ENCODE measurements around the gene NUDCD2. TPM values are rescaled to one million over a fixed set of nuclear protein-coding genes. Genes with fewer than 3 reads are reported as not detected.
A peak's percentile ranks its signal among the peaks of the same experiment; 100 is the strongest.

The NUDCD2 gene
- total and polyA plus RNA-seq, 9 of the 15 experiments (the other 6 are each of a cell fraction or from before 2014, with no cell fraction given), result 14.6 to 76.9 (median 32.5) TPM

DNA sequence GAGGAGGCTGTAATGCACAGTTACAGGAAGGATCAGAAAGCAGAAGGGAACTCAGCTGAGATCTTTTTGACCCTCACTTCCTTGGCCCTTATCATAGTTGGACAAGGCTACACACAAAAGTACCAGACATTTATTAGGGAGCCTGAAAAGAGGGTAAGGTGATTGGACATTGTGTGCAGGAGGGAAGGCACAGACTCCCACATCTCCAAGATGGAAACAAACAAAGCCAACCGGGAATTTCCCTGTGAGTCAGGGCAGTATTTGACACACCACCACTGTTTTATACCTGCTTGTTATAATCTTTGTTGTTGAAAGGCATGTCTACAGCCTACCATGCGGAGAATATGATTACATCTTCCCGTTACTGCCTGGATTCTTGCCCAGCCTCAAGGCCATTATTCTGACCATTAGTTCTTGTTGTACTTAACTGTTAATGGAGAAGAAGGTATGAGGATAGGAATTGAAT lies 25.5 kb downstream of the NUDCD2 start (continued):
- TF ChIP-seq, protein P1, sequence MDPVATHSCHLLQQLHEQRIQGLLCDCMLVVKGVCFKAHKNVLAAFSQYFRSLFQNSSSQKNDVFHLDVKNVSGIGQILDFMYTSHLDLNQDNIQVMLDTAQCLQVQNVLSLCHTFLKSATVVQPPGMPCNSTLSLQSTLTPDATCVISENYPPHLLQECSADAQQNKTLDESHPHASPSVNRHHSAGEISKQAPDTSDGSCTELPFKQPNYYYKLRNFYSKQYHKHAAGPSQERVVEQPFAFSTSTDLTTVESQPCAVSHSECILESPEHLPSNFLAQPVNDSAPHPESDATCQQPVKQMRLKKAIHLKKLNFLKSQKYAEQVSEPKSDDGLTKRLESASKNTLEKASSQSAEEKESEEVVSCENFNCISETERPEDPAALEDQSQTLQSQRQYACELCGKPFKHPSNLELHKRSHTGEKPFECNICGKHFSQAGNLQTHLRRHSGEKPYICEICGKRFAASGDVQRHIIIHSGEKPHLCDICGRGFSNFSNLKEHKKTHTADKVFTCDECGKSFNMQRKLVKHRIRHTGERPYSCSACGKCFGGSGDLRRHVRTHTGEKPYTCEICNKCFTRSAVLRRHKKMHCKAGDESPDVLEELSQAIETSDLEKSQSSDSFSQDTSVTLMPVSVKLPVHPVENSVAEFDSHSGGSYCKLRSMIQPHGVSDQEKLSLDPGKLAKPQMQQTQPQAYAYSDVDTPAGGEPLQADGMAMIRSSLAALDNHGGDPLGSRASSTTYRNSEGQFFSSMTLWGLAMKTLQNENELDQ (CRISPR knock-in tag; IDR thresholded peaks at IDR 0.05; ENCODE audit: borderline replicate concordance), result no peak
- TF ChIP-seq, protein P2, sequence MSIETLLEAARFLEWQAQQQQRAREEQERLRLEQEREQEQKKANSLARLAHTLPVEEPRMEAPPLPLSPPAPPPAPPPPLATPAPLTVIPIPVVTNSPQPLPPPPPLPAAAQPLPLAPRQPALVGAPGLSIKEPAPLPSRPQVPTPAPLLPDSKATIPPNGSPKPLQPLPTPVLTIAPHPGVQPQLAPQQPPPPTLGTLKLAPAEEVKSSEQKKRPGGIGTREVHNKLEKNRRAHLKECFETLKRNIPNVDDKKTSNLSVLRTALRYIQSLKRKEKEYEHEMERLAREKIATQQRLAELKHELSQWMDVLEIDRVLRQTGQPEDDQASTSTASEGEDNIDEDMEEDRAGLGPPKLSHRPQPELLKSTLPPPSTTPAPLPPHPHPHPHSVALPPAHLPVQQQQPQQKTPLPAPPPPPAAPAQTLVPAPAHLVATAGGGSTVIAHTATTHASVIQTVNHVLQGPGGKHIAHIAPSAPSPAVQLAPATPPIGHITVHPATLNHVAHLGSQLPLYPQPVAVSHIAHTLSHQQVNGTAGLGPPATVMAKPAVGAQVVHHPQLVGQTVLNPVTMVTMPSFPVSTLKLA (conservative IDR thresholded peaks at IDR 0.05), result peak in 1 of 2 experiments; percentile 55; a peak in 2 of 4 replicates
- TF ChIP-seq MXI1 (IDR thresholded peaks at IDR 0.05; ENCODE audit: low read depth, low read length), result no peak
- no peak for TF ChIP-seq SRSF9 (IDR thresholded peaks at IDR 0.05; ENCODE audit: borderline replicate concordance, low read depth, low read length)
- TF ChIP-seq MYBL2 (IDR thresholded peaks at IDR 0.05; ENCODE audit: low read depth), result no peak
- TF ChIP-seq MYBL2 (CRISPR knock-in tag; IDR thresholded peaks at IDR 0.05; ENCODE audit: borderline replicate concordance), result no peak
- TF ChIP-seq DACH1 (IDR thresholded peaks at IDR 0.05; ENCODE audit: partially characterized antibody), result peak; percentile 61
- no peak for TF ChIP-seq TAF9B (IDR thresholded peaks at IDR 0.05; ENCODE audit: partially characterized antibody)
- TF ChIP-seq ETV5 (CRISPR knock-in tag; IDR thresholded peaks at IDR 0.05; ENCODE audit: low read depth), result no peak
- TF ChIP-seq ATF7 (IDR thresholded peaks at IDR 0.05), result peak; percentile 48; the same call in 1 of the 2 replicates
- TF ChIP-seq LEF1 (IDR thresholded peaks at IDR 0.05), result peak; percentile 56
- TF ChIP-seq DNMT1 (IDR thresholded peaks at IDR 0.05), result no peak
- TF ChIP-seq, protein P3, sequence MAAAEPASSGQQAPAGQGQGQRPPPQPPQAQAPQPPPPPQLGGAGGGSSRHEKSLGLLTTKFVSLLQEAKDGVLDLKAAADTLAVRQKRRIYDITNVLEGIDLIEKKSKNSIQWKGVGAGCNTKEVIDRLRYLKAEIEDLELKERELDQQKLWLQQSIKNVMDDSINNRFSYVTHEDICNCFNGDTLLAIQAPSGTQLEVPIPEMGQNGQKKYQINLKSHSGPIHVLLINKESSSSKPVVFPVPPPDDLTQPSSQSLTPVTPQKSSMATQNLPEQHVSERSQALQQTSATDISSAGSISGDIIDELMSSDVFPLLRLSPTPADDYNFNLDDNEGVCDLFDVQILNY (CRISPR knock-in tag; IDR thresholded peaks at IDR 0.05), result no peak
- TF ChIP-seq TEAD4 (IDR thresholded peaks at IDR 0.05; ENCODE audit: low read length), result peak; percentile 43
- no peak for TF ChIP-seq TEAD4 (CRISPR knock-in tag; IDR thresholded peaks at IDR 0.05; ENCODE audit: borderline replicate concordance)
- TF ChIP-seq IRF2 (CRISPR knock-in tag; IDR thresholded peaks at IDR 0.05), result no peak
- TF ChIP-seq TBL1XR1 (IDR thresholded peaks at IDR 0.05; ENCODE audit: low read length in 2 of 2), result no peak
- TF ChIP-seq, protein P4, sequence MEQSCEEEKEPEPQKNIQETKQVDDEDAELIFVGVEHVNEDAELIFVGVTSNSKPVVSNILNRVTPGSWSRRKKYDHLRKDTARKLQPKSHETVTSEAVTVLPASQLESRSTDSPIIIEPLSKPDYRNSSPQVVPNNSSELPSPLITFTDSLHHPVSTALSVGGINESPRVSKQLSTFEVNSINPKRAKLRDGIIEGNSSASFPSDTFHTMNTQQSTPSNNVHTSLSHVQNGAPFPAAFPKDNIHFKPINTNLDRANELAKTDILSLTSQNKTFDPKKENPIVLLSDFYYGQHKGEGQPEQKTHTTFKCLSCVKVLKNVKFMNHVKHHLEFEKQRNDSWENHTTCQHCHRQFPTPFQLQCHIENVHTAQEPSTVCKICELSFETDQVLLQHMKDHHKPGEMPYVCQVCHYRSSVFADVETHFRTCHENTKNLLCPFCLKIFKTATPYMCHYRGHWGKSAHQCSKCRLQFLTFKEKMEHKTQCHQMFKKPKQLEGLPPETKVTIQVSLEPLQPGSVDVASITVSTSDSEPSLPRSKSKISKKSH (CRISPR knock-in tag; IDR thresholded peaks at IDR 0.05), result no peak
- TF ChIP-seq, protein P5, sequence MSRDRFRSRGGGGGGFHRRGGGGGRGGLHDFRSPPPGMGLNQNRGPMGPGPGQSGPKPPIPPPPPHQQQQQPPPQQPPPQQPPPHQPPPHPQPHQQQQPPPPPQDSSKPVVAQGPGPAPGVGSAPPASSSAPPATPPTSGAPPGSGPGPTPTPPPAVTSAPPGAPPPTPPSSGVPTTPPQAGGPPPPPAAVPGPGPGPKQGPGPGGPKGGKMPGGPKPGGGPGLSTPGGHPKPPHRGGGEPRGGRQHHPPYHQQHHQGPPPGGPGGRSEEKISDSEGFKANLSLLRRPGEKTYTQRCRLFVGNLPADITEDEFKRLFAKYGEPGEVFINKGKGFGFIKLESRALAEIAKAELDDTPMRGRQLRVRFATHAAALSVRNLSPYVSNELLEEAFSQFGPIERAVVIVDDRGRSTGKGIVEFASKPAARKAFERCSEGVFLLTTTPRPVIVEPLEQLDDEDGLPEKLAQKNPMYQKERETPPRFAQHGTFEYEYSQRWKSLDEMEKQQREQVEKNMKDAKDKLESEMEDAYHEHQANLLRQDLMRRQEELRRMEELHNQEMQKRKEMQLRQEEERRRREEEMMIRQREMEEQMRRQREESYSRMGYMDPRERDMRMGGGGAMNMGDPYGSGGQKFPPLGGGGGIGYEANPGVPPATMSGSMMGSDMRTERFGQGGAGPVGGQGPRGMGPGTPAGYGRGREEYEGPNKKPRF (IDR thresholded peaks at IDR 0.05; ENCODE audit: low read depth, low read length), result no peak

Measured in K562 (cell line).